CD14-positive monocyte (primary cell): ENCODE results near the gene EPGN. TPM values are rescaled to one million over a fixed set of nuclear protein-coding genes. Genes with fewer than 3 reads are reported as not detected.

Source experiments
- DNase-seq, 3 donors: peaks; one replicate each; pipeline ENCODE4 v3.0.0-alpha.2; 2011 to 2022
- H2AFZ ChIP-seq: 2 replicates; pipeline ENCODE4 v1.6.0; 2012; ENCODE audit warnings: mild to moderate bottlenecking, low read depth, low read length, inconsistent platforms; ENCODE audit not compliant: insufficient read depth, poor library complexity, severe bottlenecking
- H3K27ac ChIP-seq, 2 donors: 1 replicate in 1 of 2; 2 replicates in 1 of 2; pipeline ENCODE4 v1.5.1; 2012 to 2013; ENCODE audit warnings: low read length in 2 of 2, control low read depth in 1 of 2, inconsistent platforms in 1 of 2, low read depth in 1 of 2, mild to moderate bottlenecking in 1 of 2
- H3K27me3 ChIP-seq, 2 donors: one replicate each; pipeline versions ENCODE4 v1.6.0 to v1.6.1; 2011 to 2013; ENCODE audit warnings: low read length in 2 of 2; ENCODE audit not compliant: control insufficient read depth in 2 of 2, insufficient read depth in 2 of 2
- H3K36me3 ChIP-seq, 2 donors: replicated peaks in 1 of 2; 1 replicate in 1 of 2; 2 replicates in 1 of 2; pipeline versions ENCODE4 v1.5.1 to v1.6.1; 2012 to 2013; ENCODE audit warnings: low read length in 2 of 2, control low read depth in 1 of 2, inconsistent platforms in 1 of 2, mild to moderate bottlenecking in 1 of 2; ENCODE audit not compliant: insufficient read depth in 2 of 2, control insufficient read depth in 1 of 2
- H3K4me1 ChIP-seq, 2 donors: 1 replicate in 1 of 2; 2 replicates in 1 of 2; pipeline versions ENCODE4 v1.5.1 to v1.6.1; 2012 to 2013; ENCODE audit warnings: low read length in 2 of 2, control low read depth in 1 of 2, inconsistent platforms in 1 of 2, mild to moderate bottlenecking in 1 of 2, moderate library complexity in 1 of 2; ENCODE audit not compliant: insufficient read depth in 2 of 2, control insufficient read depth in 1 of 2
- H3K4me2 ChIP-seq: replicated peaks from 2 replicates; pipeline ENCODE3; 2012; ENCODE audit warnings: low read length, moderate library complexity, mild to moderate bottlenecking; ENCODE audit not compliant: poor library complexity, severe bottlenecking; ENCODE audit errors: extremely low read depth
- H3K4me3 ChIP-seq, 3 experiments: fragments of 200-600 bp in 1 of 3; sonication (generic) in 1 of 3; replicated peaks in 1 of 3; 1 replicate in 2 of 3; 2 replicates in 1 of 3; pipeline ENCODE4 v1.5.1; 2011 to 2013; ENCODE audit warnings: low read length in 3 of 3, mild to moderate bottlenecking in 3 of 3, control low read depth in 2 of 3, low read depth in 2 of 3, inconsistent platforms in 1 of 3, moderate library complexity in 1 of 3
- H3K79me2 ChIP-seq: 2 replicates; pipeline ENCODE4 v1.6.0; 2012; ENCODE audit warnings: mild to moderate bottlenecking, control low read depth, inconsistent platforms, low read length, moderate library complexity; ENCODE audit not compliant: insufficient read depth
- H3K9ac ChIP-seq: 2 replicates; pipeline ENCODE4 v1.6.0; 2017; ENCODE audit warnings: low read length, mild to moderate bottlenecking; ENCODE audit not compliant: insufficient read depth, poor library complexity, severe bottlenecking
- H3K9me3 ChIP-seq, 2 donors: replicated peaks in 1 of 2; 1 replicate in 1 of 2; 2 replicates in 1 of 2; pipeline versions ENCODE4 v1.5.1 to v1.6.1; 2012 to 2013; ENCODE audit warnings: low read length in 2 of 2, control low read depth in 1 of 2; ENCODE audit not compliant: control insufficient read depth in 1 of 2, insufficient read depth in 1 of 2
- H4K20me1 ChIP-seq: 2 replicates; pipeline ENCODE4 v1.6.0; 2012; ENCODE audit warnings: mild to moderate bottlenecking, low read length, control low read depth, moderate library complexity; ENCODE audit not compliant: insufficient read depth
- H3K27ac Mint-ChIP-seq, 7 donors: one replicate each; pipeline ENCODE4 v1.8.0; 2020; ENCODE audit warnings: mild to moderate bottlenecking in 7 of 7, mixed read lengths in 7 of 7, moderate library complexity in 6 of 7, inconsistent platforms in 2 of 7
- H3K27me3 Mint-ChIP-seq, 3 donors: one replicate each; pipeline ENCODE4 v1.8.0; 2021 to 2022; ENCODE audit warnings: low read depth in 3 of 3, mild to moderate bottlenecking in 3 of 3, mixed read lengths in 3 of 3, moderate library complexity in 3 of 3, inconsistent platforms in 1 of 3
- H3K36me3 Mint-ChIP-seq, 2 donors: one replicate each; pipeline ENCODE4 v1.8.0; 2020; ENCODE audit warnings: mixed read lengths in 2 of 2, inconsistent platforms in 1 of 2, mild to moderate bottlenecking in 1 of 2
- H3K4me1 Mint-ChIP-seq: one replicate; pipeline ENCODE4 v1.8.0; 2020; ENCODE audit warnings: mild to moderate bottlenecking, mixed read lengths
- H3K4me3 Mint-ChIP-seq, 2 donors: one replicate each; pipeline ENCODE4 v1.8.0; 2020; ENCODE audit warnings: mild to moderate bottlenecking in 2 of 2, mixed read lengths in 2 of 2, moderate library complexity in 1 of 2
- H3K9me3 Mint-ChIP-seq, 7 donors: one replicate each; pipeline ENCODE4 v1.8.0; 2020 to 2022; ENCODE audit warnings: mixed read lengths in 7 of 7, mild to moderate bottlenecking in 6 of 7, moderate library complexity in 6 of 7, inconsistent platforms in 2 of 7
- CTCF ChIP-seq: fragments of 200-600 bp; IDR thresholded peaks from one replicate; pipeline ENCODE4 v1.8.0; 2022; ENCODE audit warnings: antibody characterized with exemption, mild to moderate bottlenecking
- WGBS: methylation state at CpG from one replicate; pipeline ENCODE4 v1.1.5; 2013; ENCODE audit warnings: missing lambda C conversion rate; ENCODE audit not compliant: insufficient coverage; 5-methylcytosine and 5-hydroxymethylcytosine counted together
- intact Hi-C, 2 donors: fragments of 100-400 bp; cut with micrococcal nuclease; formaldehyde crosslinking; loops; one replicate each; pipeline versions ENCODE4 v1.15.0 to v1.15.1; 2023
- polyA plus RNA-seq, 3 donors: library from polyadenylated mRNA; depleted of rRNA in 1 of 3; unstranded in 2 of 3; stranded (reverse) in 1 of 3; fragments of 300-500 nt in 2 of 3; fragments of >200 nt in 1 of 3; fragmentation: Illumina TruSeq in 2 of 3; gene quantifications; 1 replicate in 2 of 3; 2 replicates in 1 of 3; pipeline ENCODE4 v1.2.3, GENCODE V29; 2012 to 2021

The EPGN gene
- polyA plus RNA-seq, 3 donors: not detected

DNA sequence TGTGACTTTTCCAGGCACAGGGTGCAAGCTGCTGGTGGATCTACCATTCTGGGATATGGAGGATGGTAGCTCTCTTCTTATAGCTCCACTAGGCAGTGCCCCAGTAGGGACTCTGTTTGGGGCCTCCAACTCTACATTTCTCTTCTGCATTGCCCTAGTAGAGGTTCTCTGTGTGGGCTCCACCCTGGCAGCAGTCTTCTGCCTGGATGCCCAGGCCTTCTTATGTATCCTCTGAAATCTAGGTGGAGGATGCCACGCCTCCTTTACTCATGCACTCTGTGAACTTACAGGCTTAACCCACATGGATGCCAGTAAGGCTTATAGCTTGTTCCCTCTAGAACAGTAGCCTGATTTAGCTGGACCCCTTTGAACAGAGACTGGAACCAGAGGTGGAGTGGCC is 35.8 kb downstream of the EPGN start:
- intact Hi-C loops: no loop called here
- Mint-ChIP-seq H3K36me3 (peaks cover 9 to 16% of the 10 kb centered on the region in 2 donors), H3K4me3 (no peak overlapping the region), H3K4me1 (peaks cover 9% of the 10 kb centered on the region), H3K9me3 (peaks cover 24 to 49% (median 29%) of the 10 kb centered on the region in 7 donors), H3K27ac (peak overlapping the region in 1 of 7 donors; percentile 74), H3K27me3 (peaks cover 0 to 1% (median 0%) of the 10 kb centered on the region in 3 donors)
- Histone ChIP-seq H3K79me2 (no peaks in the 10 kb centered on the region), H3K36me3 (peaks cover 0 to 4% of the 10 kb centered on the region in 2 donors), H3K9me3 (peaks cover 13 to 18% of the 10 kb centered on the region in 2 donors), H4K20me1 (no peaks in the 10 kb centered on the region), H3K4me3 (no peak overlapping the region), H3K4me1 (peaks cover 7 to 9% of the 10 kb centered on the region in 2 donors), H3K9ac (no peak overlapping the region), H3K27me3 (no peaks in the 10 kb centered on the region), H3K27ac (no peak overlapping the region), H2AFZ (no peak overlapping the region), H3K4me2 (no peak overlapping the region)
- no peak for DNase-seq
- no CpG with 5 or more reads among the region's 1 CpG for WGBS
- no peak for TF ChIP-seq CTCF

DNA sequence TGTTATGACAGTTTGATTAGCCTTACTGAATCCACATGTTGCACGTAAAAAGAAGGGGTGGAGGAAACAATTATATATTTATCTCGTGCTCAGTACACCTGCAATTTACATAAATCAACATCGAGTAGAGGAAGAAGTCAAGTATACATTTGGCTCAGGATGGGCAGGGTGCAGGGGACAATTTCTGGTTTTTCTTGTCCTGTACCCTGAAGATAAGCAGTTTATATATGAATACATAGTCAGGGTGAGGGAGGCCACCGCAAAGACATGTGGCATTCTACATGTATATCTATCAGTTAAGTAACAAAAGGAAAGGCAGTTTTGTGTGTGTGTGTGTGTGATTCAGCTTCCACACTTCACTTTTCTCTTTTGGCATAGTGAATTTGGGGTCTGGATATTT is 45.6 kb downstream of the EPGN start:
- H3K36me3 Mint-ChIP-seq: no peaks in the 10 kb centered on the region
- no peak overlapping the region for H3K4me3 ChIP-seq
- no peak for TF ChIP-seq CTCF
- no peaks in the 10 kb centered on the region for H3K9me3 Mint-ChIP-seq
- H3K79me2 ChIP-seq: no peaks in the 10 kb centered on the region
- no peak overlapping the region for H3K4me3 Mint-ChIP-seq
- no CpG with 5 or more reads among the region's 4 CpGs for WGBS
- peaks cover 15% of the 10 kb centered on the region for H3K4me1 Mint-ChIP-seq
- peaks cover 8 to 10% of the 10 kb centered on the region in 2 donors for H3K4me1 ChIP-seq
- intact Hi-C loops: no loop called here
- H3K9me3 ChIP-seq: no peaks in the 10 kb centered on the region
- no peaks in the 10 kb centered on the region for H4K20me1 ChIP-seq
- H2AFZ ChIP-seq: no peak overlapping the region
- H3K27me3 Mint-ChIP-seq: peaks cover 0 to 2% (median 0%) of the 10 kb centered on the region in 3 donors
- no peak for DNase-seq
- no peak overlapping the region for H3K27ac ChIP-seq
- peak overlapping the region in 5 of 7 donors; percentile 6 to 69 (median 13) for H3K27ac Mint-ChIP-seq
- no peak overlapping the region for H3K9ac ChIP-seq
- H3K36me3 ChIP-seq: no peaks in the 10 kb centered on the region
- no peaks in the 10 kb centered on the region for H3K27me3 ChIP-seq
- H3K4me2 ChIP-seq: no peak overlapping the region
